ENCODE results near the gene STRADA. TPM values are rescaled to one million over a fixed set of nuclear protein-coding genes. Genes with fewer than 3 reads are reported as not detected.

STRADA gene
- total RNA-seq, 2 donors from 2014 or later: 15.6 to 19.9 TPM

- TF ChIP-seq, protein P1, sequence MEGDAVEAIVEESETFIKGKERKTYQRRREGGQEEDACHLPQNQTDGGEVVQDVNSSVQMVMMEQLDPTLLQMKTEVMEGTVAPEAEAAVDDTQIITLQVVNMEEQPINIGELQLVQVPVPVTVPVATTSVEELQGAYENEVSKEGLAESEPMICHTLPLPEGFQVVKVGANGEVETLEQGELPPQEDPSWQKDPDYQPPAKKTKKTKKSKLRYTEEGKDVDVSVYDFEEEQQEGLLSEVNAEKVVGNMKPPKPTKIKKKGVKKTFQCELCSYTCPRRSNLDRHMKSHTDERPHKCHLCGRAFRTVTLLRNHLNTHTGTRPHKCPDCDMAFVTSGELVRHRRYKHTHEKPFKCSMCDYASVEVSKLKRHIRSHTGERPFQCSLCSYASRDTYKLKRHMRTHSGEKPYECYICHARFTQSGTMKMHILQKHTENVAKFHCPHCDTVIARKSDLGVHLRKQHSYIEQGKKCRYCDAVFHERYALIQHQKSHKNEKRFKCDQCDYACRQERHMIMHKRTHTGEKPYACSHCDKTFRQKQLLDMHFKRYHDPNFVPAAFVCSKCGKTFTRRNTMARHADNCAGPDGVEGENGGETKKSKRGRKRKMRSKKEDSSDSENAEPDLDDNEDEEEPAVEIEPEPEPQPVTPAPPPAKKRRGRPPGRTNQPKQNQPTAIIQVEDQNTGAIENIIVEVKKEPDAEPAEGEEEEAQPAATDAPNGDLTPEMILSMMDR (IDR thresholded peaks at IDR 0.05): no peak
Measured at GRCh38 chr17:63709110-63709509, 32.5 kb downstream of the STRADA start.

DNA sequence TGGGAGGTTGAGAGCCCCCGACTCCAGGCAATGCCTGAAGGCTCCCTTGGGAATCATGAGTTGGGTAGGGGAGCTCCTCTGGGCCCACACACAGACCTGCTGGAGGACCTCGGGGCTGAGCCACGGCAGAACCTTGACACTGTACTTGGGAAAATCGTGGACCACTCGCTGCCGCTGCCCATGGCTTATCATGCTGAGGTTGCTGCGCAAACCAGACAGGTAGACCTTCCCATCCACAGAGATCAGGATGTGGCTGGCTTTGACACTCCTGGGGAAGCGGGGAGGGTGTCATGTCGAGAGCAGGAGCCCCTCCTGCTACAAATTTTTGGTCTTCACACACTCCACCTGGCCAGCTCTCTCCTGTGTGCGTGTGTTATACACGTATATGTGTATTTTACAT lies 34.4 kb downstream of the STRADA start:
- no peaks in the 10 kb centered on the region for H3K36me3 ChIP-seq
- no peak for DNase-seq
- no peaks in the 10 kb centered on the region for H3K4me1 ChIP-seq
- H3K27me3 ChIP-seq: no peaks in the 10 kb centered on the region
- TF ChIP-seq, protein P1 (IDR thresholded peaks at IDR 0.05): no peak
- intact Hi-C loops (cut with DNase I): loop anchor here (10.0 kb wide), 1 partner anchor 282 kb away; no protein-coding TSS in a partner anchor
- H3K4me3 ChIP-seq: no peak overlapping the region
- no peak overlapping the region for H3K27ac ChIP-seq
- H3K9me3 ChIP-seq: no peaks in the 10 kb centered on the region
- H3K9ac ChIP-seq (ENCODE audit: low read depth in 2 of 2, low read length in 2 of 2): no peak overlapping the region

More at GRCh38 chr17:63709110-63709509, 32.5 kb downstream of the STRADA start:
- Histone ChIP-seq H3K27me3 (no peaks in the 10 kb centered on the region), H3K9me3 (no peaks in the 10 kb centered on the region), H3K4me3 (no peak overlapping the region), H3K27ac (no peak overlapping the region), H3K9ac (ENCODE audit: low read depth in 2 of 2, low read length in 2 of 2) (no peak overlapping the region), H3K4me1 (no peaks in the 10 kb centered on the region), H3K36me3 (no peaks in the 10 kb centered on the region)
- intact Hi-C loops (cut with DNase I): loop anchor here (10.0 kb wide), 1 partner anchor 284 kb away; no protein-coding TSS in a partner anchor
- DNase-seq: no peak

DNA sequence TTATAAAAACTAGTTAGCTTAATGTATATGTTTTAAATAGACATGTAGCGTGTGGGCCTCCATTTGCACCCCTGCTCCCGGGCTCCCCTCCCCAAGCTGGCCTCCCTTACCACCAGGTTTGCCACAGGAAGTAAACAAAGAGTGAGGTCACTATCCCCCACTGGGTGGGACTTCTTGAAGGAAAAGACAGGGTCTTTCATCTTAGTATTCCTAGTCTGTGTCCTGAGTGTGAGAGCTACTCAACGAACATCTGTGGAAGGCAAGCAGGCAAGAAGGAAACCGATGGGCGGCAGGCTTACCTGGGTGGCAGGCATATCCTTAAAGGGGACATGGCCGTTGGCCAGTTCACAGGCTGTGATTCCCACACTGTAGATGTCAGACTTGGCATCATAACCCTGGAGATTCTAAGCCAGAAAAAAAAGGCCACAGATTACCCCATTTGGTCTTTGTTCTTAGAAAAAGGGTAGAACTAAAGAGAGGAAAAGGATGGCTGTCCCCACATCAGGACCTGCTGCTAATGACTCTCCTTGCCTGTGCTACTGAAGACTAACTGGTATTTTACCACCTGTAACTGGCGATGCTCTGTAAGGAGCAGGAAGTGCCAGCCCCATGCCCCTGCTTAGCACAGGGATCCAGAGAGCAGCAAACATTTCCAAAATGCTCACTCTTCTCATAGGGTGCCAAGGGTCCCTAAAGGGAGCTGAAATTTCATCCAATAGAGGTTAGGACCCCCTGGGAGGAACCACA lies 35.1 kb downstream of the STRADA start:
- no peaks in the 10 kb centered on the region for H3K4me1 ChIP-seq
- no peak overlapping the region for H3K4me3 ChIP-seq
- no peaks in the 10 kb centered on the region for H3K36me3 ChIP-seq
- no peaks in the 10 kb centered on the region for H3K27me3 ChIP-seq
- no peak overlapping the region for H3K9ac ChIP-seq (ENCODE audit: low read depth in 2 of 2, low read length in 2 of 2)
- no peak overlapping the region for H3K27ac ChIP-seq
- intact Hi-C loops (cut with DNase I): loop anchor here (10.0 kb wide), 1 partner anchor 282 kb away; no protein-coding TSS in a partner anchor
- H3K9me3 ChIP-seq: no peaks in the 10 kb centered on the region
- DNase-seq: no peak
- TF ChIP-seq, protein P1 (IDR thresholded peaks at IDR 0.05): no peak

DNA sequence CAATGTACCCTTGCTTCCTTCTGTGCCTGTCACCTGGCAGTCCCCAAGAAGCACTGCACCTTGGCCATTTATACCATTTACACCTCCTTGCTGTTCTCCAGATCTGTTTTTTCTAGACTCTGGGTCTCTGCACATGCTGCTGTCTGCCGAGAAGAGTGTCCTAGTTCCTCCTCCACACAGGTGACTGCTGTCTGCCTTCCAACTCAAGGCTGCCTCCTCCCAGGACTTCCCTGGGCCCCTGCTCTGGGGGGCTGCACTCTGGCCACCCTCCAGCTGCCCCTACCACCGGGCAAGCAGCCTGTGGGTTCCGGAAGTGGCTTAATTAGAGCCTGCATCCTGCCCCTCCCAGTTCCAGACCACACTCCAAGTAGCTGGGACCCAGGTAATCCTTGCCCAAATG lies 35.9 kb downstream of the STRADA start:
- H3K9ac ChIP-seq (ENCODE audit: low read depth in 2 of 2, low read length in 2 of 2): no peak overlapping the region
- H3K4me1 ChIP-seq: no peaks in the 10 kb centered on the region
- TF ChIP-seq, protein P1 (IDR thresholded peaks at IDR 0.05): no peak
- DNase-seq: no peak
- intact Hi-C loops (cut with DNase I): loop anchor here (10.0 kb wide), 1 partner anchor 281 kb away; no protein-coding TSS in a partner anchor
- H3K27ac ChIP-seq: no peak overlapping the region
- no peaks in the 10 kb centered on the region for H3K9me3 ChIP-seq
- H3K4me3 ChIP-seq: no peak overlapping the region
- no peaks in the 10 kb centered on the region for H3K27me3 ChIP-seq
- H3K36me3 ChIP-seq: no peaks in the 10 kb centered on the region

GRCh38 chr17:63704836-63705235 lies 36.8 kb downstream of the STRADA start:
- Histone ChIP-seq H3K4me3 (no peak overlapping the region), H3K9me3 (no peaks in the 10 kb centered on the region), H3K27ac (no peak overlapping the region), H3K4me1 (no peaks in the 10 kb centered on the region), H3K27me3 (no peaks in the 10 kb centered on the region), H3K36me3 (no peaks in the 10 kb centered on the region), H3K9ac (ENCODE audit: low read depth in 2 of 2, low read length in 2 of 2) (no peak overlapping the region)
- intact Hi-C loops (cut with DNase I): loop anchor here (10.0 kb wide), 1 partner anchor 280 kb away; no protein-coding TSS in a partner anchor
- TF ChIP-seq, protein P1 (IDR thresholded peaks at IDR 0.05): no peak
- no peak for DNase-seq

Data from colonic mucosa (tissue), 4 donors.